ENCODE data around the gene CALM1. TPM values are rescaled to one million over a fixed set of nuclear protein-coding genes. Genes with fewer than 3 reads are reported as not detected.

Gene CALM1
- total RNA-seq, 2 donors from 2014 or later, result 423 to 503 TPM

GRCh38 chr14:90406384-90406798 is 9.6 kb downstream of the CALM1 start:
- TF ChIP-seq CTCF (conservative IDR thresholded peaks at IDR 0.05), result no peak
- no peaks in the 10 kb centered on the region for H3K9me3 Mint-ChIP-seq
- Histone ChIP-seq H3K9me3 (ENCODE audit: control insufficient read depth, low read length) (no peaks in the 10 kb centered on the region), H3K9ac (ENCODE audit: extremely low read depth, low read length, poor library complexity, severe bottlenecking) (no peak overlapping the region), H3K4me1 (ENCODE audit: control insufficient read depth, insufficient read depth, low read length) (no peaks in the 10 kb centered on the region), H3K27me3 (ENCODE audit: control insufficient read depth, insufficient read depth, low read length, poor library complexity, severe bottlenecking) (no peaks in the 10 kb centered on the region), H3K27ac (ENCODE audit: low read depth, low read length) (no peak overlapping the region), H3K4me3 (ENCODE audit: low read length) (no peak overlapping the region), H3K36me3 (ENCODE audit: control insufficient read depth, insufficient read depth, low read length) (peaks cover 50% of the 10 kb centered on the region)
- no peak for DNase-seq
- no peak overlapping the region for H3K4me3 Mint-ChIP-seq
- peaks cover 44% of the 10 kb centered on the region for H3K36me3 Mint-ChIP-seq (ENCODE audit: low read depth)
- 96 to 100% methylated on average over 1 to 3 of the region's 3 CpGs for WGBS, 2 experiments (ENCODE audit: insufficient coverage in 1 of 2, insufficient read length in 1 of 2)
- H3K27ac Mint-ChIP-seq, result peak overlapping the region; percentile 27
- H3K4me1 Mint-ChIP-seq, result peaks cover 5% of the 10 kb centered on the region
- no peaks in the 10 kb centered on the region for H3K27me3 Mint-ChIP-seq (ENCODE audit: insufficient read depth)

- peaks cover 5% of the 10 kb centered on the region for H3K4me1 Mint-ChIP-seq
- no peak overlapping the region for H3K27ac Mint-ChIP-seq
- no peak for DNase-seq
- Histone ChIP-seq H3K9me3 (ENCODE audit: control insufficient read depth, low read length) (no peaks in the 10 kb centered on the region), H3K36me3 (ENCODE audit: control insufficient read depth, insufficient read depth, low read length) (peaks cover 42% of the 10 kb centered on the region), H3K27me3 (ENCODE audit: control insufficient read depth, insufficient read depth, low read length, poor library complexity, severe bottlenecking) (no peaks in the 10 kb centered on the region), H3K27ac (ENCODE audit: low read depth, low read length) (no peak overlapping the region), H3K4me1 (ENCODE audit: control insufficient read depth, insufficient read depth, low read length) (no peaks in the 10 kb centered on the region), H3K4me3 (ENCODE audit: low read length) (no peak overlapping the region), H3K9ac (ENCODE audit: extremely low read depth, low read length, poor library complexity, severe bottlenecking) (no peak overlapping the region)
- no peak for TF ChIP-seq CTCF (conservative IDR thresholded peaks at IDR 0.05)
- no peaks in the 10 kb centered on the region for H3K9me3 Mint-ChIP-seq
- WGBS, 2 experiments (ENCODE audit: insufficient coverage in 1 of 2, insufficient read length in 1 of 2), result 94% methylated on average over 2 of the region's 3 CpGs; no CpG with 5 or more reads in 1 of the 2 experiments
- no peak overlapping the region for H3K4me3 Mint-ChIP-seq
- H3K36me3 Mint-ChIP-seq (ENCODE audit: low read depth), result peaks cover 36% of the 10 kb centered on the region
- no peaks in the 10 kb centered on the region for H3K27me3 Mint-ChIP-seq (ENCODE audit: insufficient read depth)
Observed at GRCh38 chr14:90407230-90407629, 10.4 kb downstream of the CALM1 start.

- Histone ChIP-seq H3K9ac (ENCODE audit: extremely low read depth, low read length, poor library complexity, severe bottlenecking) (no peak overlapping the region), H3K36me3 (ENCODE audit: control insufficient read depth, insufficient read depth, low read length) (peaks cover 27% of the 10 kb centered on the region), H3K4me3 (ENCODE audit: low read length) (no peak overlapping the region), H3K4me1 (ENCODE audit: control insufficient read depth, insufficient read depth, low read length) (no peaks in the 10 kb centered on the region), H3K9me3 (ENCODE audit: control insufficient read depth, low read length) (no peaks in the 10 kb centered on the region), H3K27me3 (ENCODE audit: control insufficient read depth, insufficient read depth, low read length, poor library complexity, severe bottlenecking) (no peaks in the 10 kb centered on the region), H3K27ac (ENCODE audit: low read depth, low read length) (peak overlapping the region; percentile 29)
- H3K27ac Mint-ChIP-seq, result no peak overlapping the region
- H3K4me3 Mint-ChIP-seq, result no peak overlapping the region
- WGBS, 2 experiments (ENCODE audit: insufficient coverage in 1 of 2, insufficient read length in 1 of 2), result 83 to 88% methylated on average over 6 of the region's 6 CpGs
- peaks cover 21% of the 10 kb centered on the region for H3K36me3 Mint-ChIP-seq (ENCODE audit: low read depth)
- H3K9me3 Mint-ChIP-seq, result no peaks in the 10 kb centered on the region
- peaks cover 3% of the 10 kb centered on the region for H3K4me1 Mint-ChIP-seq
- no peak for DNase-seq
- peak; percentile 37 for TF ChIP-seq CTCF (conservative IDR thresholded peaks at IDR 0.05)
- H3K27me3 Mint-ChIP-seq (ENCODE audit: insufficient read depth), result no peaks in the 10 kb centered on the region
Observed at GRCh38 chr14:90408713-90409112, 11.9 kb downstream of the CALM1 start.

Measured in endodermal cell (in vitro differentiated cells).